SK-N-SH (cell line): Measurements from ENCODE around the gene UBE2E2. TPM values are rescaled to one million over a fixed set of nuclear protein-coding genes. Genes with fewer than 3 reads are reported as not detected.

Source experiments
- CTCF ChIA-PET: fragments of 300-600, 350-600 bp; formaldehyde crosslinking; extraction: SDS; loops from one replicate; lab custom pipeline; 2021; lab: Yijun Ruan, JAX
- POLR2A ChIA-PET: fragments of 350-600 bp; sonication (Branson Sonifier 250); formaldehyde crosslinking; extraction: SDS; loops from one replicate; lab custom pipeline; 2020; ENCODE audit warnings: antibody characterized with exemption, inconsistent platforms; lab: Yijun Ruan, JAX
- DNase-seq: peaks from one replicate; pipeline ENCODE4 v3.0.0; 2012
- H2AFZ ChIP-seq: fragments of 200-600 bp; sonication (generic); 2 replicates; pipeline ENCODE4 v1.8.1; 2016; ENCODE audit warnings: antibody characterized with exemption, mild to moderate bottlenecking, low read depth
- H3F3A ChIP-seq: fragments of 200-600 bp; sonication (generic); replicated peaks from 2 replicates; pipeline ENCODE3; 2016; ENCODE audit warnings: antibody characterized with exemption, mild to moderate bottlenecking; ENCODE audit not compliant: insufficient read depth
- H3K27ac ChIP-seq, 2 experiments: fragments of 200-500 bp in 1 of 2; fragments of 200-600 bp in 1 of 2; sonication (Bioruptor generic) in 1 of 2; sonication (generic), shearing (Covaris generic) in 1 of 2; 2 replicates each; pipeline versions ENCODE4 v1.5.1 to v1.6.1; 2014 to 2016; ENCODE audit warnings: low read depth in 2 of 2, inconsistent platforms in 1 of 2, low read length in 1 of 2, mild to moderate bottlenecking in 1 of 2, mixed read lengths in 1 of 2
- H3K27me3 ChIP-seq: fragments of 200-600 bp; sonication (generic), shearing (Covaris generic); 2 replicates; pipeline ENCODE4 v1.6.1; 2016; ENCODE audit warnings: mixed run types; ENCODE audit not compliant: insufficient read depth
- H3K36me3 ChIP-seq, 2 experiments: fragments of 200-500 bp in 1 of 2; fragments of 200-600 bp in 1 of 2; sonication (Bioruptor generic) in 1 of 2; sonication (generic) in 1 of 2; replicated peaks in 1 of 2; 2 replicates each; pipeline versions ENCODE3 to v1.5.1; 2014 to 2016; ENCODE audit warnings: low read length in 1 of 2, mild to moderate bottlenecking in 1 of 2; ENCODE audit not compliant: insufficient read depth in 2 of 2, control insufficient read depth in 1 of 2
- H3K4me1 ChIP-seq, 2 experiments: fragments of 200-500 bp in 1 of 2; fragments of 200-600 bp in 1 of 2; sonication (Bioruptor generic) in 1 of 2; sonication (generic), shearing (Covaris generic) in 1 of 2; 2 replicates each; pipeline versions ENCODE4 v1.5.1 to v1.6.1; 2014 to 2016; ENCODE audit warnings: low read depth in 1 of 2, low read length in 1 of 2, mixed run types in 1 of 2; ENCODE audit not compliant: insufficient read depth in 2 of 2, control insufficient read depth in 1 of 2
- H3K4me2 ChIP-seq: fragments of 200-600 bp; sonication (generic), shearing (Covaris generic); 2 replicates; pipeline ENCODE4 v1.6.1; 2017; ENCODE audit warnings: mixed run types
- H3K4me3 ChIP-seq, 2 experiments: fragments of 200-500 bp in 1 of 2; fragments of 200-600 bp in 1 of 2; sonication (Bioruptor generic) in 1 of 2; sonication (generic), shearing (Covaris generic) in 1 of 2; 2 replicates each; pipeline versions ENCODE4 v1.5.1 to v1.8.1; 2014 to 2016; ENCODE audit warnings: low read depth in 2 of 2, inconsistent platforms in 1 of 2, low read length in 1 of 2, mild to moderate bottlenecking in 1 of 2, mixed read lengths in 1 of 2, moderate library complexity in 1 of 2
- H3K79me2 ChIP-seq: fragments of 200-600 bp; sonication (generic); 2 replicates; pipeline ENCODE4 v1.8.1; 2017; ENCODE audit warnings: mild to moderate bottlenecking; ENCODE audit not compliant: insufficient read depth
- H3K9ac ChIP-seq: fragments of 200-600 bp; sonication (generic); 2 replicates; pipeline ENCODE4 v1.6.1; 2017; ENCODE audit warnings: mixed run types
- H3K9me2 ChIP-seq: fragments of 200-600 bp; sonication (generic); 2 replicates; pipeline ENCODE4 v1.6.1; 2017; ENCODE audit warnings: mixed run types
- H3K9me3 ChIP-seq: fragments of 200-600 bp; sonication (generic); 2 replicates; pipeline ENCODE4 v1.6.1; 2017; ENCODE audit warnings: mixed run types, mild to moderate bottlenecking, moderate library complexity
- H4K20me1 ChIP-seq: fragments of 200-600 bp; sonication (generic); 2 replicates; pipeline ENCODE4 v1.6.1; 2017; ENCODE audit warnings: mild to moderate bottlenecking, mixed run types; ENCODE audit not compliant: insufficient read depth
- CHD2 ChIP-seq: fragments of 150-350 bp; IDR thresholded peaks from 2 replicates; pipeline ENCODE4 v1.6.1; 2018; ENCODE audit warnings: low read length; ENCODE audit not compliant: partially characterized antibody
- EZH2phosphoT487 ChIP-seq: fragments of 200-600 bp; sonication (generic); IDR thresholded peaks from 2 replicates; pipeline ENCODE4 v1.6.1; 2017; ENCODE audit warnings: low read depth, mixed run types, mild to moderate bottlenecking, antibody characterized with exemption, moderate library complexity, borderline replicate concordance
- FOSL2 ChIP-seq: IDR thresholded peaks from 2 replicates; pipeline ENCODE4 v1.4.0; 2012; ENCODE audit warnings: low read depth, mild to moderate bottlenecking, moderate library complexity, borderline replicate concordance
- FOXJ3 ChIP-seq: sonication (generic); formaldehyde crosslinking; IDR thresholded peaks from 2 replicates; pipeline ENCODE4 v1.5.1; 2020; ENCODE audit warnings: mild to moderate bottlenecking, missing genetic modification reagents
- GABPA ChIP-seq: IDR thresholded peaks from 2 replicates; pipeline ENCODE4 v1.4.0; 2012; ENCODE audit warnings: low read depth, mild to moderate bottlenecking
- NRF1 ChIP-seq: IDR thresholded peaks from 2 replicates; pipeline ENCODE4 v1.6.1; 2012; ENCODE audit warnings: low read depth, mild to moderate bottlenecking, low read length
- POLR2AphosphoS5 ChIP-seq: IDR thresholded peaks from 2 replicates; pipeline ENCODE4 v1.6.1; 2012; ENCODE audit warnings: low read depth, low read length
- RCOR1 ChIP-seq: fragments of 150-350 bp; IDR thresholded peaks from 2 replicates; pipeline ENCODE4 v1.6.1; 2017; ENCODE audit warnings: antibody characterized with exemption, low read length
- RFX5 ChIP-seq: IDR thresholded peaks from 2 replicates; pipeline ENCODE4 v1.6.1; 2012; ENCODE audit warnings: mild to moderate bottlenecking, improper control_type of control experiment, low read length
- RXRA ChIP-seq: IDR thresholded peaks from 2 replicates; pipeline ENCODE4 v1.4.0; 2012; ENCODE audit warnings: low read depth, mild to moderate bottlenecking, borderline replicate concordance
- SMC3 ChIP-seq: IDR thresholded peaks from 2 replicates; pipeline ENCODE4 v1.6.1; 2012; ENCODE audit warnings: low read depth, low read length, improper control_type of control experiment
- TAF1 ChIP-seq: IDR thresholded peaks from 2 replicates; pipeline ENCODE4 v1.6.1; 2012; ENCODE audit warnings: low read depth, mild to moderate bottlenecking, low read length, moderate library complexity, borderline replicate concordance
- TCF12 ChIP-seq: IDR thresholded peaks from 2 replicates; pipeline ENCODE4 v1.4.0; 2012
- WGBS: methylation state at CpG from one replicate; pipeline ENCODE4 v1.1.6; 2017; ENCODE audit warnings: low lambda C conversion rate; 5-methylcytosine and 5-hydroxymethylcytosine counted together
- polyA plus RNA-seq, 3 experiments: library from polyadenylated mRNA; depleted of rRNA; stranded (reverse); fragments of >200 nt; gene quantifications; 2 replicates each; pipeline ENCODE4 v1.2.3, GENCODE V29; 2012
- TF ChIP-seq, protein P1 (sequence below): IDR thresholded peaks from 2 replicates; pipeline ENCODE4 v1.6.1; 2012; ENCODE audit warnings: mild to moderate bottlenecking, low read depth, low read length, moderate library complexity
- TF ChIP-seq, protein P2 (sequence below): IDR thresholded peaks from 2 replicates; pipeline ENCODE4; 2012
- TF ChIP-seq, protein P3 (sequence below): fragments of 150-350 bp; IDR thresholded peaks from 2 replicates; pipeline ENCODE4 v1.6.1; 2017; ENCODE audit warnings: antibody characterized with exemption, low read length, low read depth, borderline replicate concordance
- TF ChIP-seq, protein P4 (sequence below): IDR thresholded peaks from 2 replicates; pipeline ENCODE4 v1.4.0; 2012; ENCODE audit warnings: low read depth

The UBE2E2 gene
- polyA plus RNA-seq, 1 of the 3 experiments (the other 2 are of a cell fraction) = 46.4 TPM

DNA sequence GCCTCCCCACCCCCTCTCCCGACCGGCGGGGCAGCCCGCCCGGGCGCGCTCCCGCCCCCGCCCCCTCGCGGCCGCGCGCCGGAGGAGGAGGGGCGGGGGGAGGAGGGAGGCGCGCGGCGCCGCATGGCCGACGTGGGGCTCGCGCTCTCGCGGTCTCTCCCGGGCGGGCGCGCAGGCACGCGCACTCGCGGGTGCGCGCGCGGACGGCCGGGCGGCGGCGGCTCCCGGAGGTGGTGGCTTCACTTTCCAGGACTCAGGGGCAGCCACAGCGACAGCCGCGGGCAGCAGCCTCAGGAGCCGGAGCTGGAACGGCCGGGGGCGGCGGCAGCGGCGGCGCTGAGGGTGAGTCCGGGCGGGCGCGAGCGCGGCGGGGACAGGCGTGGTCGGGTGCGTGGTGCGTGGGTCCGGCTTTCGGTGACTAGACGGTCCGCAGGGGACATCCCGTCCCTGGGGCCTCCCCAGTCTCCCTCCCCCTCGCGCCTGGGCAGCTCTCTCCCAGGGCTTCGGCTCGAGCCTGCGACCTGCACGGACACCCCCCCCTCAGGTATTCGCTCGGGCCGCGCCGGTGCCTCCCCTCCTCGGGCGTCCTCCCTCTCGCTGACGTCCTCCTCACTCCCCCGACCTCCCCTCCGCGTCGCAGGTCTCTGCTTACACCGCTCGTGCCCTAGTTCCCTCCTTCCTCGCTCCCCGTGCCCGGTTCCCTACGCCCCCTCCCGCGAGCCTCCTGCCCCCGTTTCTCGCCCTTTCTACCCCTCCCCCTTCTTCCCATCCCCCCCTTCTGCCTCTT, at the start of gene UBE2E2 (continued):
- TF ChIP-seq, protein P1, sequence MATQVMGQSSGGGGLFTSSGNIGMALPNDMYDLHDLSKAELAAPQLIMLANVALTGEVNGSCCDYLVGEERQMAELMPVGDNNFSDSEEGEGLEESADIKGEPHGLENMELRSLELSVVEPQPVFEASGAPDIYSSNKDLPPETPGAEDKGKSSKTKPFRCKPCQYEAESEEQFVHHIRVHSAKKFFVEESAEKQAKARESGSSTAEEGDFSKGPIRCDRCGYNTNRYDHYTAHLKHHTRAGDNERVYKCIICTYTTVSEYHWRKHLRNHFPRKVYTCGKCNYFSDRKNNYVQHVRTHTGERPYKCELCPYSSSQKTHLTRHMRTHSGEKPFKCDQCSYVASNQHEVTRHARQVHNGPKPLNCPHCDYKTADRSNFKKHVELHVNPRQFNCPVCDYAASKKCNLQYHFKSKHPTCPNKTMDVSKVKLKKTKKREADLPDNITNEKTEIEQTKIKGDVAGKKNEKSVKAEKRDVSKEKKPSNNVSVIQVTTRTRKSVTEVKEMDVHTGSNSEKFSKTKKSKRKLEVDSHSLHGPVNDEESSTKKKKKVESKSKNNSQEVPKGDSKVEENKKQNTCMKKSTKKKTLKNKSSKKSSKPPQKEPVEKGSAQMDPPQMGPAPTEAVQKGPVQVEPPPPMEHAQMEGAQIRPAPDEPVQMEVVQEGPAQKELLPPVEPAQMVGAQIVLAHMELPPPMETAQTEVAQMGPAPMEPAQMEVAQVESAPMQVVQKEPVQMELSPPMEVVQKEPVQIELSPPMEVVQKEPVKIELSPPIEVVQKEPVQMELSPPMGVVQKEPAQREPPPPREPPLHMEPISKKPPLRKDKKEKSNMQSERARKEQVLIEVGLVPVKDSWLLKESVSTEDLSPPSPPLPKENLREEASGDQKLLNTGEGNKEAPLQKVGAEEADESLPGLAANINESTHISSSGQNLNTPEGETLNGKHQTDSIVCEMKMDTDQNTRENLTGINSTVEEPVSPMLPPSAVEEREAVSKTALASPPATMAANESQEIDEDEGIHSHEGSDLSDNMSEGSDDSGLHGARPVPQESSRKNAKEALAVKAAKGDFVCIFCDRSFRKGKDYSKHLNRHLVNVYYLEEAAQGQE = no peak
- no peak for TF ChIP-seq FOXJ3
- TF ChIP-seq RCOR1 = no peak
- TF ChIP-seq, protein P2, sequence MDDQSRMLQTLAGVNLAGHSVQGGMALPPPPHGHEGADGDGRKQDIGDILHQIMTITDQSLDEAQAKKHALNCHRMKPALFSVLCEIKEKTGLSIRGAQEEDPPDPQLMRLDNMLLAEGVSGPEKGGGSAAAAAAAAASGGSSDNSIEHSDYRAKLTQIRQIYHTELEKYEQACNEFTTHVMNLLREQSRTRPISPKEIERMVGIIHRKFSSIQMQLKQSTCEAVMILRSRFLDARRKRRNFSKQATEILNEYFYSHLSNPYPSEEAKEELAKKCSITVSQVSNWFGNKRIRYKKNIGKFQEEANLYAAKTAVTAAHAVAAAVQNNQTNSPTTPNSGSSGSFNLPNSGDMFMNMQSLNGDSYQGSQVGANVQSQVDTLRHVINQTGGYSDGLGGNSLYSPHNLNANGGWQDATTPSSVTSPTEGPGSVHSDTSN = no peak
- TF ChIP-seq, protein P3, sequence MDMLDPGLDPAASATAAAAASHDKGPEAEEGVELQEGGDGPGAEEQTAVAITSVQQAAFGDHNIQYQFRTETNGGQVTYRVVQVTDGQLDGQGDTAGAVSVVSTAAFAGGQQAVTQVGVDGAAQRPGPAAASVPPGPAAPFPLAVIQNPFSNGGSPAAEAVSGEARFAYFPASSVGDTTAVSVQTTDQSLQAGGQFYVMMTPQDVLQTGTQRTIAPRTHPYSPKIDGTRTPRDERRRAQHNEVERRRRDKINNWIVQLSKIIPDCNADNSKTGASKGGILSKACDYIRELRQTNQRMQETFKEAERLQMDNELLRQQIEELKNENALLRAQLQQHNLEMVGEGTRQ = no peak
- no peak for TF ChIP-seq RXRA
- peak; percentile 14; the same call in 1 of the 2 replicates for TF ChIP-seq TAF1

DNA sequence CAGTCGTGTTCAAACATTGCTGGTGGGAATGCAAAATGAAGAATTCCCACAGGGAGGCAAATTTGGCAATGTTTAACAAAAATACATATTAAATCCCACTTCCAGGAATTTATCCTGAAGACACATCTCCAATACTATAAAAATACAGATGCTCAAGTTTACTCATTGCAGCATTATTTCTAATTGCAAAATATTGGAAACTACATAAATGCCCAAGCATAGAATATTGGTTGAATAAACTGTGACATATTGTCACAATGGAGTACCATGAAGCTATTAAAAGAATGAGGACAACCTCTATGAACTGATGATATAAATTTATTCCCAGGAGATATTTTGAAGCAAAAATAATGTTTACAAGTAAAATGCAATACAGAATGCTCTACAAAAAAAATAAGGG, 49.7 kb upstream of the UBE2E2 start:
- Histone ChIP-seq H3K36me3 (no peaks in the 10 kb centered on the region), H3K4me1 (no peaks in the 10 kb centered on the region), H4K20me1 (no peaks in the 10 kb centered on the region), H2AFZ (no peak overlapping the region), H3K27me3 (no peaks in the 10 kb centered on the region), H3K9ac (no peak overlapping the region), H3K9me2 (no peaks in the 10 kb centered on the region), H3K79me2 (no peaks in the 10 kb centered on the region), H3K4me3 (no peak overlapping the region), H3K4me2 (no peak overlapping the region), H3F3A (no peaks in the 10 kb centered on the region), H3K9me3 (0 out of 2 replicates have a peak, but pooled peaks cover 4% of the 10 kb centered on the region), H3K27ac (no peak overlapping the region)
- POLR2A ChIA-PET = no interaction called here
- CTCF ChIA-PET = no interaction called here
- TF ChIP-seq TCF12 = no peak
- 47% methylated on average over 1 of the region's 1 CpG for WGBS
- no peak for DNase-seq

DNA sequence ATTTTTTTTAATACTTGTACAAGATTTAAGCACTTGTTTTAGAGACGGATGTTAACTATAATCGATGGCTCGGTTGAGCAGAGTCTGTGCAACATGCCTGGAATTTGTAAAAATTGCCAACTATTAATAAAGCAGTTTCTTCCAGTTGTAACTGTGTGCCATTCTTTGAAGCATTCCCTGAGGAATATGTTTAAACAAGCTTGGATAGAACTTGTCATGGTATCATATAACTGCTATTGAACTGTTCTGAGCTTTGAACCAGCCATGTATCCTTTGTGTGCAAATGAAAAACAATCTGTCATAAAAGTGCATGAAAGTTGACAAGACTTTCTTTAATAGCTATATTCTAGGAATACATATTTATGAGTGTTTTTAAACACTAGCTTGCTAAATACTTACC, 45.8 kb upstream of the UBE2E2 start:
- Histone ChIP-seq H3K4me2 (no peak overlapping the region), H3K4me1 (no peaks in the 10 kb centered on the region), H3F3A (peaks cover 7% of the 10 kb centered on the region), H3K27me3 (no peaks in the 10 kb centered on the region), H3K9me2 (no peaks in the 10 kb centered on the region), H4K20me1 (no peaks in the 10 kb centered on the region), H3K36me3 (no peaks in the 10 kb centered on the region), H3K27ac (no peak overlapping the region), H3K9me3 (0 out of 2 replicates have a peak, but pooled peaks cover 4% of the 10 kb centered on the region), H3K9ac (no peak overlapping the region), H3K79me2 (no peaks in the 10 kb centered on the region), H3K4me3 (no peak overlapping the region), H2AFZ (no peak overlapping the region)
- 89% methylated on average over 3 of the region's 3 CpGs for WGBS
- POLR2A ChIA-PET = no interaction called here
- no peak for DNase-seq
- CTCF ChIA-PET = no interaction called here
- no peak for TF ChIP-seq RFX5
- no peak for TF ChIP-seq EZH2phosphoT487
- TF ChIP-seq, protein P3 = no peak
- no peak for TF ChIP-seq TAF1
- TF ChIP-seq TCF12 = no peak
- TF ChIP-seq SMC3 = no peak
- no peak for TF ChIP-seq GABPA
- no peak for TF ChIP-seq CHD2
- TF ChIP-seq NRF1 = no peak
- TF ChIP-seq FOXJ3 = no peak
- TF ChIP-seq POLR2AphosphoS5 = no peak
- TF ChIP-seq, protein P4, sequence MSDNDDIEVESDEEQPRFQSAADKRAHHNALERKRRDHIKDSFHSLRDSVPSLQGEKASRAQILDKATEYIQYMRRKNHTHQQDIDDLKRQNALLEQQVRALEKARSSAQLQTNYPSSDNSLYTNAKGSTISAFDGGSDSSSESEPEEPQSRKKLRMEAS = no peak
- TF ChIP-seq FOSL2 = no peak
